Stimulated activated CD4-positive, alpha-beta T cell treated with anti-CD3 and anti-CD28 coated beads, Interleukin-4, amount 100 ng/mL, for 48 hours (primary cell): ENCODE measurements around the gene ANXA6.
"Not testable (repeated sequence)": the region's sequence is repeated elsewhere in the genome, so short reads cannot be mapped to it uniquely, and the experiment has no call there.

Source experiments
- DNase-seq, 2 donors: peaks; one replicate each; pipeline ENCODE4 v3.0.0-alpha.2; 2020; ENCODE audit warnings: low read depth in 2 of 2

The ANXA6 gene

DNA sequence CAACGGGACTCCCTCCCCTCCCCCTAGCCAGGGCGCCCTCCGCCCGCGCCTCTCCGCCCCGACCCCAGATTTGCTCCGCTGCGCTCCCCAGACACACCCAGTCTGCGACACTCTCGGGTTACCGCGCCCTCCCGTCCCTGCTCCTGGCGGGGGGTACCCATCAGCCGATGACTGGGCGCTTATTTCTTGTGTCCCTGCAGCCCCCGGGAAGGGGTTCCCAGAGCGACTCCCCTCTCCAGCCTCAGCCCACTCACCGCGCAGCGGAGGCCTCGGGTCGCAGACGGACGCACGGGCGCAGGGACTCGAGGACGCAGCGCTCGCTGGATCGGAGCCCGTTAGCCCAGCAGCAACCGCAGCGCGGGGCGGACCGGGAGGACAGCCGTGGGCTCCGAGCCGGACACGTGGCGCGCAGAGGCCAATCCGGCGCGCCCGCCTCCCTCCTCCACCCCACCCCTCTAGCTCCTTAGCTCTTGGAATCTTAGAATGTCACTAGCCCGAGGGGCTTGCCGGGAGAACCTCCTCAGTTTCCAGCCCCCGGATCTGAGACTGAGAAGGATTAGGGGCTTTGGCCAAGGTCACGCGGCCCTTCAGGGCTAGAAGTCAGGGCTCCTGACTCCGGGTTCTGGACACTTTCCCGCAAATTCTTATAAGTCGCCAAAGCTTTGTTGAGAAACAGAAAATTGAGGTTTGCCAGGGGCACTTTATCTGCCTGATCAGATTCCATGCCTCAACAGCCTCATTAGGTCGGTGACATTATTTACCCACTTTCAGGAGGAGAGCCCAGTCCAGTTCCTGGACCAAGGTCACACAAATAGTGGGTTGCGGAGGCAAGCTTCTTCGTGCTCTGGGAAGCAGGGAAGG lies at the start of gene ANXA6:
Gene ANXA6, minus strand, starts transcription at position 354 of the 861 bp plus-strand sequence. CDS start 9,878 bp downstream, outside the sequence.
- peak; percentile 57 to 62 for DNase-seq

DNA sequence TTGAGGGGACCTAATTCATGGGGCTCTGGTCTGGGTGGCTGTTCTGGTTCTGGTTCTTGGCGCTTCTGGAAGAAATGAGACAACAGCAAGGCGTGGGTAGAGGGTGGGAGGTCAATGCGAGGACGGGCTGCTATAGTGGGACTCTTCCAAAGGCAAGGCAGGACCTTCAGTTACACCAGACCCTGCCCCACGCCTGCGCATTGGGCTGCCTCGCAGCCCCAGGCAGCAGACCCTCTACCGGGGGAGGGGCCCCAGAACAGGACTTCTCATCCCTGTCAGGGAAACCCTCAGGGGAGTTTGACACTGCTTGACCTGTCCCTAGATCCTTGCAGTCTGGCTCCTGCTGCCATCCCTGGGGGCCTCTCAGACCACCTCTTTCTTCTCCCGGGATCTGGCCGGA lies 47.8 kb upstream of the ANXA6 start:
- no peak for DNase-seq

DNA sequence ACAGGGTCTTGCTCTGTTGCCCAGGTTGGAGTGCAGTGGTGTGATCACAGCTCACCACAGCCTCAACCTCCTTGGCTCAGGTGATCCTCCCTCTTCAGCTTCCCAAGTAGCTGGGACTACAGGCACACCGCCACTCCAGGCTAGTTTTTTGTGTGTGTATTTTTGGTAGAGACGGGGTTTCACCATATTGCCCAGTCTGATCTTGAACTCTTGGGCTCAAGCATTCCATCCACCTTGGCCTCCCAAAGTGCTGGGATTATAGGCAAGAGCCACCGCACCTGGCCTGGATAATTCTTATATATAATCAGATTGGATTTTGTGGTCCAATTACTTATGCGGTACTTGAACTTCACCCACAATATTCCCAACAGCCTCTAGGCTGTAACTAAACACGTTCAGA lies 46.5 kb upstream of the ANXA6 start:
- no peak for DNase-seq

DNA sequence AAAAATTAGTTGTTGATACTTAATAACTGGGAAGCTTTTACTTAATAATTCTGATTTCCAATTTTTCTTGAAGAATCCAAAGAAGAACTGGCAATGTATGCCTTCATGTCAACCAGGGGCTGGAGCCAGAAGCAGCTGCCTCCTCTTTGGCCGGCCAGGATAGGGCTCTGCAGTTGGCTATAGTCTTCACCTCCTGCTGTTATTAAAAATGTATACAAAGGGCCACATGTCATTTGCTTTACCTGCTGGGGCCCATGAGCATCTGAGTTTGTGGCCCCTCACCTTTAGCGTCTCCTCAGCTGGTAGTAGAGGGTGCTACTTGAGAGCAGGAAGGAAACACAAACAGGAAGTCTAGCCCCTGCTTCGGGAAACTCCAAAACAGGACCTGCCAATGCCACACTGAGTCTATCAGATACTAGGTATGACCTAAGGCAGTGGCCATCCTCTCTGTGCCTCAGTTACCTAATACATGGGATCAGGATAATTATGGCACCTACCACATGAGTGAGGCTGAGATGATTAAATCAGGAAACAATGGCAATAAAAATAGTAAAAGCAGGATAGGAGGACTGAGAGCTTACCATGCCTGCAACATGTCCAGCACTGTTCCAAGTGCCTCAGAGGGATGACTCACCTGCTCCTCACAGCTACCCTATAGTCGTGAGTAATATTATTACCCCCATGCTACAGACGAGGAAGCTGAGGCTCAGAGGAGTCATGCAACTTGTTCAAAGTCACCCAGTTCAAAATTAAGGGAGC lies 45.0 kb upstream of the ANXA6 start:
- DNase-seq, result peak in 1 of 2 donors; percentile 50

DNA sequence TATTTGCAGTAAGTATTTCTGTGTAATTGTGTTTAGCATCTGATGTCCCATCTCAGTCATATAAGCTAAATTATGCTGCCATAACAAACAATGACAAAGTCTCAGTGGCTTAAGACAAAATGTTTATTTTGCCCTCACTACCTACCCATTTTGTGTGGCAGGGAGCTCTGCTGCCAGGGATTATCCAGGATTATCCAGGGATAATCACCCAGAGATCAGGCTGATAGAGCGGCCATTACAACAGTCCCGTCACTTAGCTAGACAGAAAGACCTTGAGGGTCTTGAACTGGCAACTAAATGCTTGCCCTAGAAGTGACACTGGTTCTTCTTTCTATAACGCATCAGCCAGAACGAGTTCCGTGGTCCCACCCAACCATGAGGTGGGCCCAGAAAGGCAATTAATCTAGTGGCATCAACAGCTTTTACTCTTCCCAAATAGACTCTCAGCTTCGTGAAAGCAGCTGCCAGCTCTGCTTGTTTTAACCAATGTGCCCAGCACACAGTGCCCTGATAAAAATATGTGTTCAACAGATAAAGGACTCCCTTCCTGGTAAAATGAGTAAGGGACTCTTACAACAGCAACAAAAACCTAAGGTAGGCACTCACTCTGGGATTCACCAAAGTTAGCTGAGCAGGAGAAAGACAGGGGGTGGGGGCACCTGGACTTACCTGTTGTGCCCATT lies 43.5 kb upstream of the ANXA6 start:
- no peak for DNase-seq

DNA sequence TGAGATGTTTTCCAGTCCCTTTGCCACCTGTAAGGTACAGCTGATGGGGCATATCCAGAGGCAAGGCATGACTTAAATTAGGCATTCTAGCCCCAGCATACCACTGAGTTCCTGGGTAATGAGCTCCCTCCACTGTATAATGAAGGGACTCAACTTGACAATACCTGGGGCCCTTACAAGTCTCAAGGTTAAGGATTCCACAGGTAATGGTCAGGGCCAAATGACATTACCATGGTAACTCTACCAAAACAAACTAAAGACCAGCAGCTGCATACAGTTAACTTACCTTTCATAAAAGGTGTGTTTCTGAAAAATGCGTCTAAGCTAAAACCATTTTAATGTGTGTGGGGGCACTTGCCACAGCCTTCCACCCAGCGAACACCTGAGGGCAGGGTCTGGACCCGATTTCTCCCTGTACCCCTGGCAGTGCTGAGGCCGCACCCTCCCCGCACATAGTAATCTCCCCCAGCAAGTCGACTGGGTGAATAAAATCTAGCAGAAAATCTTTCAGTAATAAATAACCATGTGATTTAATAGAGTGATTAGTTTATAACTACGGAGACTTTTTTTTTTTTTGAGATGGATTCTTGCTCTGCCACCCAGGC lies 42.1 kb upstream of the ANXA6 start:
- no peak for DNase-seq

DNA sequence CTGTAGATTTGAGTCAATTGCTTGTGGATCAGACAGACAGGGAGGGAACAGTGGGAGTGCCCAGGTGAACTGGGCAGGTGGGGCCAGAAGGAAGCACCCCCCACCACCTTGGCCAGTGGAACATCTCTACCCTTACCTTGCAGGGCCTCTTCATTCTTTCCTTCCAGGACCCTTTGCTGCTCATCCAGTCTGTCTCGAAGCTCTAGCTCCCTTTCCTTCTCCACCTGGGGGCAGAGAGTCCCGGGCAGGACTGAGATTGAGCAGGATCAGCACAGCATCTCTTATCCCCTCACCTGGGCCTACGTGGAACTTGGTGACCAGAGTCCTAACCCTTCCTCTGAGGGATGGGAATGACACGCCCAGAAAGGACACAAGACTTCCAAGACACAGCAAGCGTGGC lies 41.3 kb upstream of the ANXA6 start:
- DNase-seq, result no peak

DNA sequence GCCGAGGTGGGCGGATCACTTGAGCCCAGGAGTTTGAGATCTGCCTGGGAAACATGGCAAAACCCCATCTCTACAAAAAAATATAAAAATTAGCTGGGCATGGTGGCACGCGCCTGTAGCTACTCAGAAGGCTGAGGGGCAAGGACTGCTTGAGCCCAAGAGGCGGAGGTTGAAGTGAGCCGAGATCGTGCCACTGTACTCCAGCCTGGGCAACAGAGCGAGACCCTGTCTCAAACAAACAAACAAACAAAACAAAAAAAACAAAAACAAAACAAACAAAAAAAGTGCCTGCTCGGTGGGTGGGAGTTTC lies 39.7 kb upstream of the ANXA6 start:
- not testable (repeated sequence) for DNase-seq

DNA sequence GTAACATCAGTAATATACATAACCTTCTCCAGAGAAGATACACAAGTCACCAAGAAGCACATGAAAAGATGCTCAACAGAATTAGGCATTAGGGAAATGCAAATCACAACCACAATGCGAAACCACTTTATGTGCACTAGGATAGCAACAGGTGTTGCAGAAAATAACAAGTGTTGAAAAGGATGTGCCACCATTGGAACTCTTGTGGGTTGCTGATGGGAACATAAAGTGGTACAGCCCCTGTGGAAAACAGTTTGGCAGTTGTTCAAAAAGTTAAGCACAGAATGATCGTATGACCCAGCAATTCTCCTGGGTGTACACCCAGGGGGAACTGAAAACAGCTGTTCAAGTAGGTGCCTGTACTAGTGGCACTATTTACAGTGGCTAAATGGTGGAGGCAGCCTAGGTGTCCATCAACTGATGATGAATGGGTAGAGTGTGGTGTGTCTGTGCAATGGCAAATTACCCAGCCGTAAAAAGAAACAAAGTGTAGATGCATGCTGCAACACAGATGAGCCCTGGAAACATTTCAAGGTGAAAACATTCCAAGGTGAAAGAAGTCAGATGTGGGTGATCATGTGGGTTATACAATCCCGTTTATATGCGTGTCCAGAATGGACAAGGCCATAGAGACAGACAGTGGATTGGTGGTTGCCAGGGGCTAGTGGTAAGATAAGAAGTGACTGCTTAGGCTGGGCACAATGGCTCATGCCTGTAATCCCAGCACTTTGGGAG lies 39.1 kb upstream of the ANXA6 start:
- DNase-seq, result no peak

DNA sequence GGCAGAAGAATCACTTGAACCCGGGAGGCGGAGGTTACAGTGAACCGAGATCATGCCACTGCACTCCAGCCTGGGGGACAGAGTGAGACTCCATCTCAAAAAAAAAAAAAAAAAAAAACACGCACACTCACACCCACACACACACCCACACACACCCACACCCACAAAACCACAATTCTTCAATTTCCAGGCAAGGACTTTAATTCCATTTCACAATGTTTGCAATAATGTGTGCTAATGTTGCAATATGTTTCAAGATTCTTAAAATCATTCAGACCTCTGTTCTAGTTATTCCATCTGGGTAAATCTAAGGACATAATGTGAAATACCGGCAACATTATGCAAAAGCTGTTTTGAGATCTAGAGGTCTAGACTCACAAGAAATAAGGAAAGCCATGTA lies 38.0 kb upstream of the ANXA6 start:
- DNase-seq, result no peak

DNA sequence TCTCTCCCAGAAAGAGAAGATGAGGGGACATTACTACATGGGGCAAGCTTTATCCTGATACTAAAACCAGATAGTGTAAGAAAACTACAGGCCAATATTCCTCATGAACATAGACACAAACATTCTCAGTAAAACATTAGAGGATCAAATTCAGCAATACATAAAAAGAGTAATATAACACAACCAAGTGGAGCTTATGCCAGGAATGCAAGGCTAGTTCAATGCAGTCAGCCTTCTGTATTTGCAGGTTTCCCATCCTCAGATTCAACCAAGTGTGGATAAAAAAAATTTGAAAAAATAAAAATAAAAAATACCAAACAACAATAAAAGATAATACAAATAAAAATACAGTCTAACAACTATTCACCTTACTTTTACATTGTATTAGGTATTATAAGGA lies 35.0 kb upstream of the ANXA6 start:
- DNase-seq, result no peak

DNA sequence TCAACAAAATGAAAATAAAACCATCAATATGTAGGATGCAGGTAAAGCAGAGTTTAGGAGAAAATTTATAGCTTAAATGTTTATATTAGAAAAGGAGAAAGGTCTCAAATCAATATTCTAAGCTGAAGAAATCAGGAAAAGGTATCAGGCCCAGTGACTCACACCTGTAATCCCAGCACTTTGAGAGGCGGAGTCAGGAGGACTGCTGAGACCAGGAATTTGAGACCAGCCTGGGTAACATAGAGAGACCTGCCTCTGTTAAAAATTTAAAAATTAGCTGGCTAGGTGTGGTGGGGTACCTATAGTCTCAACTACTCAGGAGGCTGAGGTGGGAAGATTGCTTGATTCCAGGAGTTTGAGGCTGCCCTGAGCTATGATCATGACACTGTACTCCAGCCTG lies 34.1 kb upstream of the ANXA6 start:
- DNase-seq, result no peak

DNA sequence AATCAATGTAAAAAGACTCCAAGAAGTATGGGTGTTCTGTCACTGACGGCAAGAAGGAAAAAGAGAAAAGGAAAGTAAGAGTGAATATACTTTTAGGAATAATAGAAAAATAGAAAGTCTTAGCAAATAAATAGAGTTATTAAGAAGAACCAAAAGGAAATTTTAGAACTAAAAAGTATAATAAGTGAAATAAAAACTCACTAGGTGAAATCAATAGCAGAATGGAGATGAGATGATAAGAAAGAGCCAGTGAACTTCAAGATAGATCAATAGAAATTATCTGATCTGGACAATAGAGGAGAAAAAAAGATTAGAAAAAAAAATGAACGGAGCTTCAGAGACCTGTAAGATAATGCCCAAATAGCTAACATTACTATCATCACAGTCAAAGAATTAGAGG lies 31.6 kb upstream of the ANXA6 start:
- no peak for DNase-seq

DNA sequence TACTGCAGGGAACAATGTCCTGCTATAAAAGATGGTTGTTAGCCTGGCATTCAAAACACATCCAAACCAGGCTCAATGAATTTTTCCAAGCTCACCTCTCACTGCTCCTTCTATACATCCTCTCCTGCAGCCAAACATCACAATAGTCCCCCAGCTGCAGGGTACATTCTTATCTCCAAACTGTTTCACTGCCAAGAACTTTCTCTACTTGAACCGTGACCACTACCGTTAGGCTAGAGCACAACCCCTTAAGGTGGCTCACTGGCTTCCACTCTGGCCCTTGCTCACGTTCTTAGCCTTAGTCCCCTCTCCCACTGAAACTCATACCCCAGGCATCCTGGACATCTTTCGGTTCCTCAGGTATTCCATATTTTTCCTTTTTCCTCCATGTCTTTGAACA lies 29.0 kb upstream of the ANXA6 start:
- DNase-seq, result no peak

DNA sequence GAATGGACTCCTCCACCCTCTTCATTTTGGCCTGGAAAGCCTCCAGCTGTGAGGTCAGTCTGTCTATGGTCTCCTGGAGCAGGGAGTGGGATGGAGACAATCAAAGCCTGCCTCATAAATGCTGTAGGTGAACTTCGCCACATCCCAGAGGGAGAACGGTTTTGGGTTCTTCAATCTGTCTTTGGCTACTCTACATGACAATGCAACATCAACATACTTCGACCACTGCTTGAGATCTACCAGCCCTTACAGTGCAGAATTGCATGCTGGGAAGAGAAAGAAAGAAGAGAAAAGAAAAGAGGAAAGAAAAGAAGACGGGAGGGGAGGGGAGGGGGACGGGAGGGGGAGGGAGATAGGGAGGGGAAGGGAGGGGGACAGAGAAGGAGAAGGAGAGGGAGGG lies 28.5 kb upstream of the ANXA6 start:
- DNase-seq, result no peak

DNA sequence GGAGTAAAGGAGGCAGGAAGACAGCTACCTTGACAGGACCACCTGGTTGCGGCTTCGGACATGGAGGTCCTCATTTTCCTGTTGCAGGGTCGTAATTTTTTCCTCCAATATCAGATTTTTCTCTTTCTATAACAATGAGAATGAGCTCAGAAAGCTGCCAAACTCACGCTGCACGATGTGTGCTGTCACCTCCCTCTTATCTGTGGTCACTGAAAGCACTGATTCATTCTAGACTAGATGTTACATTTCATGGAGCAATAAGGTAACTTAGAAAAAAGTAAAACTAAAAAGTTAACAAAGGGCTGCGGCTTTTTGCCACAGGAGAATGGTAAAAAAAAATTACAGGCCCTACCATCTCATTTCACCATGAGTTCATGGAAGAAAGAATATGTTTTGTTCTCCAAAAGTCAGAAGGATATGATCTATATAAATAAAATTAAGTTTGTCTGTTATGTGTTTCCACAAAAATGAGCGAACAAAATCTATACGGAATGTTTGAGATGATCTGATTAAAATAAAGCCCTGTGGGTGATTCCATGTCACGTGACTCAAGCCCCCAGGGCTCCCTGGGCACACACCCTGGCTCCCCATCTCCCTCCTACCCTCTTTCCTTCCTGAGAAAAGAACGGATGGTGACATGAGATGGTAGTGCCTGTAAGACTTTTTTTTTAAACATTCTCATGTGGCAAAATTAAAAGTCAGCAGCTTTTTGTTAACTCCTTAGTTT lies 26.9 kb upstream of the ANXA6 start:
- no peak for DNase-seq

DNA sequence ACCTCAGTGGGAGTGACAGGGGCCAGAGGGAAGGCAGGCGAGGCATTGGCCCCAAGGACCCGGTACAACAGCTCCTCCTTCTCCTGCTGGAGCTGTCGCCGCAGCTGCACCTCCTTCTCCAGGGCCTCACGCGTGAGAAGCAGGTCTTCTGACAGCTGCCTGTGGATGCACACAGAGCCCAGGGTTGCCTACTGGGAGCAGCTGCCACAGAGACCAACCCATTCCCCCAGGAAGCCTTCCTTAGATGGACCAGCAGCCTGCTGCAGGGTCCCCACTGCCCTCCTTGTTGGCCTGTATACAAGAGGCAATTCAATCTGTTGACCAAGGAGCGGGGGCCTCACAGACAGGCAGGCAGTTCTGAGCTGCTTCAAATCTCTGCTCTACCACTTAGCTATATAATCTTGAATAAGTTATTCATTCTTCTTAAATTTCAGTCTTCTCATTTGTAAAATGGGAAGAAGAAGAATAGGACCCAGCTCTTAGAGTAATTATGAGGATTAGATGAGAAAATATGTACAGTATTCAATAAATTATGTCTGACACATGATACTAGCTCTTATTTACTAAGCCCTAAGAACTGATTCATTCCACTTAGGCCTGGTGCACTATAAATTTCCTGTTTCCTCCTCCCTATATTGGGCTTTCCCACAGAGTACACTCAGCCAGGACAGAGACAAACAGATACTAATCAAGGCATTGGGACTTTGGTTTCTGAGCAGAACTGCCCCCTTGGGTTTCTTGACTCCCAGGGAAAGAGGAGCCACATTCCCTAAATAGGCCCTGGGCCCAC lies 26.1 kb upstream of the ANXA6 start:
- DNase-seq, result no peak

DNA sequence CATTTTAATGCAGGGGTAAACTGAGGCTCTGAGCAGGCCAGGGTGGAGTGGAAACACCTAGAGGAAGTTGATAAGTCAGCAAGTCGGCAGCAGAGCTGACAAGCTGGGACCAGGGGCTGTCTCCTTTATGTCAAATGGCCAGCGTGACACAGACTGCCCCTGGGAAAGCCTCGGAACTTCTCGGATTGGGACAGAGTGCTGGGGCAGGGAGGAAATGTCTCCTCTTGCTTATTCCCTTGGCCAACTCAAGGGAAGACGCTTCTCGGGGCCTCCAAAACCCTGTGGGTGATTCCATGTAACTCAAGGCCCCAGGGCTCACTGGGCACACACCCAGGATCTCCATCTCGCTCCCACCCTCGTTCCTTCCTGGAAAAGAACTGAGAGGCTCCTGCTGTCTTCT lies 25.4 kb upstream of the ANXA6 start:
- DNase-seq, result no peak

DNA sequence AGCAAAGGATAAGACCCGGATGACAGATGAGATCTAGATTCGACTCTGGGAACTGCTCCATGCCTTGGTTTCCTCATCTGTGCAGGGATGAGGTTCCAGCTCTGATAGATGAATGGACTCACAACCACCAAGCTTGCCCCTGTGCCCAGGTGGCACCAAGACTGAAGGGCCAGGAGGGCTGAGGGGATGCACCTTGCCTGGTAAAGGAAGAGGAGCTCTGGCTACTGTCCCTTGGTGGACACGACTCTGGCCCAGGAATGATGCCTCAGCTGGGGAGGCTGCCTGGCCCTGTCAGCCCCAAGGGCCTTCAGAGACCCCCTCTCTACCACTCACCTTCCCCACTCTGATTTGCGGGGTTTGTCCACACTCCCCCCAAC lies 24.9 kb upstream of the ANXA6 start:
- no peak for DNase-seq

DNA sequence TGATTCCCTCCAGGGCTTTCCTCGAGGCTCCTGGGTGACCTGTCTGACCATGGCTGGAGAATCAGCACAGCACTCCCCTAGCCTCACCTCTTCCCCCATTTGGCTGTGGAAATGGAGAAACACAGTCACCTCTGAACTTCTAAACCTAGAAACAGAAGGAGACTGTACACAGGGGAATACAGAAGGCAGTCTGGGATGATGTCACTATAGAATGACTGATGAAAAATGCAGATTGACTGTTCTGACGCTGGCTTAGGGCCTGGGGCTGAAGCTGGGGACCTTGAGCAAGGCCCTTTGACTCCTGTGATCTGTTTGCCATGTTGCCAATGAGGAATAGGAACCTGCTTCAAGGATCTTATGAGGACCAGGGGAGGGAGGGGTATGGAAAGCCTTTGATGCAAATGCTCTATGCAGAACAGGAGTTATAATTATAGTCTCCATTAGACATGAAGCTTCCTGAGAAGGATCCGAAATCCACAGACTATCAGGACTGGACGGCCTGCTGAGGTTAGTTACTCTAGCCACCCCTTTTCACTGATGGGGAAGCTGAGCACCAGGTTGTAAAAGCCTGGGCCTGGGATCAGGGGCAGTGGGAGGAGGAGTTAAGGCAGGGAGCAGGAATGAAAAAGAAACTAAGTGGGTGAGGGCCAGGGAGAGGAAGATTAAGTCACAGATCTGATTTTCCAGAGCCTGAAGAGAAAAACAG lies 24.4 kb upstream of the ANXA6 start:
- DNase-seq, result no peak
